Uterus (tissue), 4 donors: ENCODE measurements around the gene INSL3. TPM values are rescaled to one million over a fixed set of nuclear protein-coding genes. Genes with fewer than 3 reads are reported as not detected.

ENCODE experiments used
- DNase-seq, 2 donors: peaks; one replicate each; pipeline ENCODE4 v3.0.0-alpha.2; 2019 to 2020
- H3K27ac ChIP-seq, 2 donors: fragments of 200-600 bp; sonication (generic); 1 replicate in 1 of 2; 2 replicates in 1 of 2; pipeline ENCODE4 v1.5.1; 2016 to 2018
- H3K27me3 ChIP-seq, 2 donors: fragments of 200-600 bp; sonication (generic); one replicate each; pipeline ENCODE4 v1.5.1; 2018 to 2019; ENCODE audit warnings: control low read depth in 1 of 2
- H3K36me3 ChIP-seq, 2 donors: fragments of 200-600 bp; sonication (generic); one replicate each; pipeline ENCODE4 v1.5.1; 2019; ENCODE audit warnings: control low read depth in 1 of 2
- H3K4me1 ChIP-seq, 2 donors: fragments of 200-600 bp; sonication (generic); one replicate each; pipeline ENCODE4 v1.5.1; 2018 to 2019; ENCODE audit warnings: control low read depth in 1 of 2
- H3K4me3 ChIP-seq, 2 donors: fragments of 200-600 bp; sonication (generic); 1 replicate in 1 of 2; 2 replicates in 1 of 2; pipeline ENCODE4 v1.5.1; 2018 to 2019; ENCODE audit warnings: mild to moderate bottlenecking in 1 of 2
- H3K9me3 ChIP-seq, 2 donors: fragments of 200-600 bp; sonication (generic); one replicate each; pipeline ENCODE4 v1.5.1; 2019; ENCODE audit warnings: control low read depth in 1 of 2
- POLR2A ChIP-seq, 2 donors: fragments of 450-650 bp; IDR thresholded peaks; one replicate each; pipeline ENCODE4 v1.6.1; 2016; ENCODE audit warnings: antibody characterized with exemption in 2 of 2, mild to moderate bottlenecking in 1 of 2, moderate library complexity in 1 of 2
- intact Hi-C: fragments of 100-400 bp; cut with DNase I; formaldehyde crosslinking; loops from one replicate; pipeline ENCODE4 v1.15.1; 2023; ENCODE audit warnings: low total_unique reads
- total RNA-seq, 4 donors: library from RNA; depleted of rRNA in 3 of 4; stranded (reverse); fragments of >200 nt in 3 of 4; gene quantifications; one replicate each; pipeline versions ENCODE4 v1.1.0 to v1.2.4, GENCODE V29; 2014 to 2023
- TF ChIP-seq, protein P1 (sequence below), 4 experiments: fragments of 200-600 bp in 2 of 4; fragments of 450-650 bp in 2 of 4; sonication (generic) in 2 of 4; IDR thresholded peaks; one replicate each; pipeline ENCODE4 v1.5.1; 2016 to 2019; ENCODE audit warnings: antibody characterized with exemption in 4 of 4, mild to moderate bottlenecking in 2 of 4, moderate library complexity in 1 of 4
- donor health status: DM: yes; HTN: yes; CAD: no.

INSL3 gene
- total RNA-seq, 4 donors from 2014 or later: not detected

GRCh38 chr19:17797424-17798201, 23.7 kb downstream of the INSL3 start:
- TF ChIP-seq, protein P1, sequence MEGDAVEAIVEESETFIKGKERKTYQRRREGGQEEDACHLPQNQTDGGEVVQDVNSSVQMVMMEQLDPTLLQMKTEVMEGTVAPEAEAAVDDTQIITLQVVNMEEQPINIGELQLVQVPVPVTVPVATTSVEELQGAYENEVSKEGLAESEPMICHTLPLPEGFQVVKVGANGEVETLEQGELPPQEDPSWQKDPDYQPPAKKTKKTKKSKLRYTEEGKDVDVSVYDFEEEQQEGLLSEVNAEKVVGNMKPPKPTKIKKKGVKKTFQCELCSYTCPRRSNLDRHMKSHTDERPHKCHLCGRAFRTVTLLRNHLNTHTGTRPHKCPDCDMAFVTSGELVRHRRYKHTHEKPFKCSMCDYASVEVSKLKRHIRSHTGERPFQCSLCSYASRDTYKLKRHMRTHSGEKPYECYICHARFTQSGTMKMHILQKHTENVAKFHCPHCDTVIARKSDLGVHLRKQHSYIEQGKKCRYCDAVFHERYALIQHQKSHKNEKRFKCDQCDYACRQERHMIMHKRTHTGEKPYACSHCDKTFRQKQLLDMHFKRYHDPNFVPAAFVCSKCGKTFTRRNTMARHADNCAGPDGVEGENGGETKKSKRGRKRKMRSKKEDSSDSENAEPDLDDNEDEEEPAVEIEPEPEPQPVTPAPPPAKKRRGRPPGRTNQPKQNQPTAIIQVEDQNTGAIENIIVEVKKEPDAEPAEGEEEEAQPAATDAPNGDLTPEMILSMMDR (IDR thresholded peaks at IDR 0.05): no peak
- no peak for TF ChIP-seq POLR2A (IDR thresholded peaks at IDR 0.05)
- H3K27ac ChIP-seq: no peak overlapping the region
- H3K4me1 ChIP-seq: no peaks in the 10 kb centered on the region

GRCh38 chr19:17796838-17797423, 24.4 kb downstream of the INSL3 start:
- no peak overlapping the region for H3K4me3 ChIP-seq
- DNase-seq: no peak
- H3K9me3 ChIP-seq: no peaks in the 10 kb centered on the region
- no peaks in the 10 kb centered on the region for H3K4me1 ChIP-seq
- H3K27ac ChIP-seq: no peak overlapping the region
- peaks cover 0 to 22% of the 10 kb centered on the region in 2 donors for H3K27me3 ChIP-seq
- H3K36me3 ChIP-seq: no peaks in the 10 kb centered on the region
- intact Hi-C loops: no loop called here
- no peak for TF ChIP-seq POLR2A (IDR thresholded peaks at IDR 0.05)
- TF ChIP-seq, protein P1 (IDR thresholded peaks at IDR 0.05): no peak

More at GRCh38 chr19:17797424-17798201, 23.7 kb downstream of the INSL3 start:
- no peaks in the 10 kb centered on the region for H3K9me3 ChIP-seq
- DNase-seq: no peak
- intact Hi-C loops: no loop called here
- H3K36me3 ChIP-seq: no peaks in the 10 kb centered on the region
- no peak overlapping the region for H3K4me3 ChIP-seq
- H3K27me3 ChIP-seq: peaks cover 0 to 22% of the 10 kb centered on the region in 2 donors

DNA sequence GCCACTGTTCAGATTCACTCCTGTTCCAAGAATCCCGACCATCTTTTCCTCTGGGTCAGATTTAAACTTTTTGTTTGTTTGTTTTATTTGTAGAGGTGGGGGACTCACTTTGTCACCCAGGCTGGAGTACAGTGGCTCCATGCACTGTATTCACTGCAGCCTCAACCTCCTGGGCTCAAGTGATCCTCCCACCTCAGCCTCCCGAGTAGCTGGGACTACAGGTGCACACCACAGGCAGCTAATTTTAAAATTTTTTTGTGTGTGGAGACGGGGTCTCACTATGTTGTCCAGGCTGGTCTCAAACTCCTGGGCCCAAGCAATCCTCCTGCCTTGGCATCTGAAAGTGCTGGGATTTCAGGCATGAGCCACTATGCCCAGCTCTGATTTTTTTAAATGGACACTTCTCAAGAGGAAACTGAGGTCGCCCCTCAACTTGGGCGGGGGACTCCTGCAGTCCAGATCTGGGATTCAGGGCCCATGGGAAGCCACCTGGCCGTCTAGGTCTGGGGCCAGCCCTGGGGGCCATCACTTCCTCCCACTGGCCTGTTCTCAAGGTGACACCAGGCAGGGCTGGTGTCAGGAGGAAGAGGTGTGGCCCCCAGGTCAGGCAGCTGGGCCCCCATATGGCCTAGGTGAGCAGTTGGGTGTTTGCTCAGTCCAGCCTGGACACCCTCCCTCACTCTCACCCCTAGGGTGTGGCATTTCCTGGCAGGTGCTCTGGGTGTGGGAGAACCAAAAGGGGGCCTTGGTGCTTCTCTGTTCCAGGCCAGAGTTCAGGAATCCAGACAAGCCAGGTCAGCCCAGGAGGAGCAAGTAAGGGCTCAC, 25.1 kb downstream of the INSL3 start:
- DNase-seq: no peak
- Histone ChIP-seq H3K36me3 (no peaks in the 10 kb centered on the region), H3K4me1 (no peaks in the 10 kb centered on the region), H3K9me3 (no peaks in the 10 kb centered on the region), H3K27ac (no peak overlapping the region), H3K4me3 (no peak overlapping the region), H3K27me3 (peaks cover 0 to 22% of the 10 kb centered on the region in 2 donors)
- intact Hi-C loops: no loop called here
- no peak for TF ChIP-seq POLR2A (IDR thresholded peaks at IDR 0.05)
- TF ChIP-seq, protein P1 (IDR thresholded peaks at IDR 0.05): no peak

DNA sequence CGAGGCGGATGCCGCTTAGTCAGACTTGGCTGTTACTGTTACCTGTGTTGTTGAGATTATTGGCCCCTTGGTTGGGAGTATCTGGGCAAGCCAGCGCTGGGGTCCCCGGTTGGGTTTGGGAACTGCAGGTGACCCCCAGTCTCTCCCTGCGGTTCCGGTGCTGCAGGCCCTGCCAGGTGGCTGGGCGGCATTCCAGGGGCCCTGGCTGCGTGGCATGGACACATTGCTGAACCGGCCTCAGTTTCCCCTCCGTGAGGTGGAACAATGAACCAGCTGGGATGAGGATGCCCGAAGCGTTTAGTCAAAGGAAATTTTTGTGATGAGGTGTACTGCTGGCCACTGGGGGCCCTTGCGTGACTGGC, 25.8 kb downstream of the INSL3 start:
- no peak for DNase-seq
- no peak overlapping the region for H3K4me3 ChIP-seq
- intact Hi-C loops: no loop called here
- TF ChIP-seq, protein P1 (IDR thresholded peaks at IDR 0.05): no peak
- no peak for TF ChIP-seq POLR2A (IDR thresholded peaks at IDR 0.05)
- H3K36me3 ChIP-seq: no peaks in the 10 kb centered on the region
- no peak overlapping the region for H3K27ac ChIP-seq
- H3K4me1 ChIP-seq: no peaks in the 10 kb centered on the region
- H3K27me3 ChIP-seq: peaks cover 0 to 22% of the 10 kb centered on the region in 2 donors
- H3K9me3 ChIP-seq: no peaks in the 10 kb centered on the region
